Measurements from ENCODE around the gene ESYT3. TPM values are rescaled to one million over a fixed set of nuclear protein-coding genes. Genes with fewer than 3 reads are reported as not detected.
"Not testable (repeated sequence)": the region's sequence is repeated elsewhere in the genome, so short reads cannot be mapped to it uniquely, and the experiment has no call there.

ESYT3 gene
- total RNA-seq, 5 donors from 2014 or later (not counting 1 experiment from before 2014, with no cell fraction given) = 0.10 to 0.20 TPM; not detected in 3

GRCh38 chr3:138494607-138494929, 60.2 kb downstream of the ESYT3 start:
- no peak overlapping the region for H3K27ac ChIP-seq (ENCODE audit: low read length)
- no peak for ATAC-seq (replicated peaks in 1 of 4)
- peaks cover 2% of the 10 kb centered on the region for H3K9me3 ChIP-seq
- H3K4me1 ChIP-seq (ENCODE audit: control insufficient read depth in 1 of 2, extremely low read depth in 1 of 2, insufficient read depth in 2 of 2, low read length in 2 of 2) = no peaks in the 10 kb centered on the region
- DNase-seq = no peak
- Mint-ChIP-seq H3K9me3 (peaks cover 0 to 22% (median 18%) of the 10 kb centered on the region in 3 donors), H3K4me1 (no peaks in the 10 kb centered on the region), H3K27me3 (no peaks in the 10 kb centered on the region), H3K27ac (no peak overlapping the region), H3K36me3 (peaks cover 30% of the 10 kb centered on the region), H3K4me3 (no peak overlapping the region)
- CTCF ChIA-PET = no interaction called here
- POLR2A ChIA-PET = no interaction called here
- no peak overlapping the region for H3K4me3 ChIP-seq (ENCODE audit: control insufficient read depth in 1 of 2, extremely low read depth in 1 of 2, low read length in 1 of 2)
- no peaks in the 10 kb centered on the region for H3K27me3 ChIP-seq (replicated peaks in 1 of 2; ENCODE audit: control insufficient read depth in 2 of 2, extremely low read depth in 1 of 2, insufficient read depth in 2 of 2, low read length in 1 of 2)
- H3K36me3 ChIP-seq (ENCODE audit: control insufficient read depth in 2 of 2, extremely low read depth in 1 of 2, insufficient read depth in 1 of 2, low read length in 1 of 2) = peaks cover 0 to 2% of the 10 kb centered on the region in 2 donors

GRCh38 chr3:138495638-138496037, 61.2 kb downstream of the ESYT3 start:
- DNase-seq; H3K4me3 Mint-ChIP-seq; H3K9me3 ChIP-seq; H3K4me3 ChIP-seq (ENCODE audit: control insufficient read depth in 1 of 2, extremely low read depth in 1 of 2, low read length in 1 of 2); H3K27ac Mint-ChIP-seq; H3K27me3 Mint-ChIP-seq; POLR2A ChIA-PET; H3K27me3 ChIP-seq (replicated peaks in 1 of 2; ENCODE audit: control insufficient read depth in 2 of 2, extremely low read depth in 1 of 2, insufficient read depth in 2 of 2, low read length in 1 of 2); ATAC-seq (replicated peaks in 1 of 4); H3K4me1 ChIP-seq (ENCODE audit: control insufficient read depth in 1 of 2, extremely low read depth in 1 of 2, insufficient read depth in 2 of 2, low read length in 2 of 2); H3K4me1 Mint-ChIP-seq; H3K27ac ChIP-seq (ENCODE audit: low read length); H3K36me3 ChIP-seq (ENCODE audit: control insufficient read depth in 2 of 2, extremely low read depth in 1 of 2, insufficient read depth in 1 of 2, low read length in 1 of 2): not testable (repeated sequence)
- peaks cover 35% of the 10 kb centered on the region for H3K36me3 Mint-ChIP-seq
- 100% methylated on average over 2 of the region's 3 CpGs for WGBS (ENCODE audit: insufficient coverage)
- H3K9me3 Mint-ChIP-seq = peaks cover 0 to 16% (median 12%) of the 10 kb centered on the region in 3 donors
- CTCF ChIA-PET = interaction anchor here in 1 of 2 donors (0.5 kb wide), 1 partner anchor 417 kb away, joined by 3 read pairs; no protein-coding TSS in a partner anchor

- Histone ChIP-seq H3K4me1 (ENCODE audit: control insufficient read depth in 1 of 2, extremely low read depth in 1 of 2, insufficient read depth in 2 of 2, low read length in 2 of 2) (no peaks in the 10 kb centered on the region), H3K36me3 (ENCODE audit: control insufficient read depth in 2 of 2, extremely low read depth in 1 of 2, insufficient read depth in 1 of 2, low read length in 1 of 2) (peaks cover 0 to 2% of the 10 kb centered on the region in 2 donors), H3K4me3 (ENCODE audit: control insufficient read depth in 1 of 2, extremely low read depth in 1 of 2, low read length in 1 of 2) (no peak overlapping the region), H3K27ac (ENCODE audit: low read length) (no peak overlapping the region), H3K27me3 (replicated peaks in 1 of 2; ENCODE audit: control insufficient read depth in 2 of 2, extremely low read depth in 1 of 2, insufficient read depth in 2 of 2, low read length in 1 of 2) (no peaks in the 10 kb centered on the region), H3K9me3 (no peaks in the 10 kb centered on the region)
- Mint-ChIP-seq H3K4me1 (no peaks in the 10 kb centered on the region), H3K27ac (no peak overlapping the region), H3K9me3 (peaks cover 0 to 8% (median 4%) of the 10 kb centered on the region in 3 donors), H3K36me3 (peaks cover 39% of the 10 kb centered on the region), H3K4me3 (no peak overlapping the region), H3K27me3 (no peaks in the 10 kb centered on the region)
- POLR2A ChIA-PET = no interaction called here
- ATAC-seq (replicated peaks in 1 of 4) = no peak
- CTCF ChIA-PET = interaction anchor here in 1 of 2 donors (0.7 kb wide), 1 partner anchor 538 kb away, joined by 7 read pairs; no protein-coding TSS in a partner anchor
- WGBS (ENCODE audit: insufficient coverage) = no CpG with 5 or more reads among the region's 2 CpGs
- no peak for DNase-seq
These were observed 62.0 kb downstream of the ESYT3 start for GRCh38 chr3:138496436-138496835.

GRCh38 chr3:138497021-138497420, 62.6 kb downstream of the ESYT3 start:
- Mint-ChIP-seq H3K36me3 (peaks cover 41% of the 10 kb centered on the region), H3K27me3 (no peaks in the 10 kb centered on the region), H3K4me3 (no peak overlapping the region), H3K9me3 (peaks cover 0 to 5% (median 2%) of the 10 kb centered on the region in 3 donors), H3K4me1 (no peaks in the 10 kb centered on the region), H3K27ac (no peak overlapping the region)
- no peak overlapping the region for H3K4me3 ChIP-seq (ENCODE audit: control insufficient read depth in 1 of 2, extremely low read depth in 1 of 2, low read length in 1 of 2)
- H3K4me1 ChIP-seq (ENCODE audit: control insufficient read depth in 1 of 2, extremely low read depth in 1 of 2, insufficient read depth in 2 of 2, low read length in 2 of 2) = no peaks in the 10 kb centered on the region
- POLR2A ChIA-PET = interaction anchor here in 1 of 2 donors (0.6 kb wide), 1 partner anchor 100 kb away, joined by 5 read pairs; no protein-coding TSS in a partner anchor
- CTCF ChIA-PET = interaction anchor here in 1 of 2 donors (0.7 kb wide), 1 partner anchor 537 kb away, joined by 7 read pairs; no protein-coding TSS in a partner anchor
- DNase-seq (no peak), ATAC-seq (replicated peaks in 1 of 4) (no peak)
- peaks cover 0 to 2% of the 10 kb centered on the region in 2 donors for H3K36me3 ChIP-seq (ENCODE audit: control insufficient read depth in 2 of 2, extremely low read depth in 1 of 2, insufficient read depth in 1 of 2, low read length in 1 of 2)
- H3K9me3 ChIP-seq = no peaks in the 10 kb centered on the region
- no peak overlapping the region for H3K27ac ChIP-seq (ENCODE audit: low read length)
- H3K27me3 ChIP-seq (replicated peaks in 1 of 2; ENCODE audit: control insufficient read depth in 2 of 2, extremely low read depth in 1 of 2, insufficient read depth in 2 of 2, low read length in 1 of 2) = no peaks in the 10 kb centered on the region

- H3K27me3 Mint-ChIP-seq = no peaks in the 10 kb centered on the region
- no peak for DNase-seq
- peaks cover 43% of the 10 kb centered on the region for H3K36me3 Mint-ChIP-seq
- Histone ChIP-seq H3K4me1 (ENCODE audit: control insufficient read depth in 1 of 2, extremely low read depth in 1 of 2, insufficient read depth in 2 of 2, low read length in 2 of 2) (no peaks in the 10 kb centered on the region), H3K4me3 (ENCODE audit: control insufficient read depth in 1 of 2, extremely low read depth in 1 of 2, low read length in 1 of 2) (no peak overlapping the region), H3K27ac (ENCODE audit: low read length) (no peak overlapping the region), H3K36me3 (ENCODE audit: control insufficient read depth in 2 of 2, extremely low read depth in 1 of 2, insufficient read depth in 1 of 2, low read length in 1 of 2) (peaks cover 0 to 2% of the 10 kb centered on the region in 2 donors), H3K27me3 (replicated peaks in 1 of 2; ENCODE audit: control insufficient read depth in 2 of 2, extremely low read depth in 1 of 2, insufficient read depth in 2 of 2, low read length in 1 of 2) (no peaks in the 10 kb centered on the region), H3K9me3 (no peaks in the 10 kb centered on the region)
- H3K4me3 Mint-ChIP-seq = no peak overlapping the region
- no CpG with 5 or more reads among the region's 1 CpG for WGBS (ENCODE audit: insufficient coverage)
- CTCF ChIA-PET = interaction anchor here in 1 of 2 donors (0.5 to 0.7 kb wide), 2 partner anchors 41 to 346 kb away, joined by 3 read pairs; no protein-coding TSS in a partner anchor
- POLR2A ChIA-PET = interaction anchor here in 1 of 2 donors (0.6 kb wide), 1 partner anchor 99 kb away, joined by 5 read pairs; no protein-coding TSS in a partner anchor
- H3K4me1 Mint-ChIP-seq = no peaks in the 10 kb centered on the region
- no peak for ATAC-seq (replicated peaks in 1 of 4)
- no peak overlapping the region for H3K27ac Mint-ChIP-seq
- peaks cover 0 to 4% (median 0%) of the 10 kb centered on the region in 3 donors for H3K9me3 Mint-ChIP-seq
These were observed 63.4 kb downstream of the ESYT3 start for GRCh38 chr3:138497851-138498250.

GRCh38 chr3:138498991-138499390, 64.6 kb downstream of the ESYT3 start:
- H3K4me3 Mint-ChIP-seq = no peak overlapping the region
- CTCF ChIA-PET = no interaction called here
- no peaks in the 10 kb centered on the region for H3K27me3 ChIP-seq (replicated peaks in 1 of 2; ENCODE audit: control insufficient read depth in 2 of 2, extremely low read depth in 1 of 2, insufficient read depth in 2 of 2, low read length in 1 of 2)

GRCh38 chr3:138507524-138507923, 73.1 kb downstream of the ESYT3 start:
- Histone ChIP-seq H3K4me3 (ENCODE audit: control insufficient read depth in 1 of 2, extremely low read depth in 1 of 2, low read length in 1 of 2) (no peak overlapping the region), H3K27ac (ENCODE audit: low read length) (no peak overlapping the region), H3K9me3 (no peaks in the 10 kb centered on the region), H3K36me3 (ENCODE audit: control insufficient read depth in 2 of 2, extremely low read depth in 1 of 2, insufficient read depth in 1 of 2, low read length in 1 of 2) (no peaks in the 10 kb centered on the region), H3K4me1 (ENCODE audit: control insufficient read depth in 1 of 2, extremely low read depth in 1 of 2, insufficient read depth in 2 of 2, low read length in 2 of 2) (no peaks in the 10 kb centered on the region), H3K27me3 (replicated peaks in 1 of 2; ENCODE audit: control insufficient read depth in 2 of 2, extremely low read depth in 1 of 2, insufficient read depth in 2 of 2, low read length in 1 of 2) (no peaks in the 10 kb centered on the region)
- ChIA-PET CTCF (interaction anchor here in 1 of 2 donors (0.6 kb wide), 1 partner anchor 1545 kb away, joined by 3 read pairs; no protein-coding TSS in a partner anchor), POLR2A (no interaction called here)
- no peak for DNase-seq
- peaks cover 42% of the 10 kb centered on the region for H3K36me3 Mint-ChIP-seq
- ATAC-seq (replicated peaks in 1 of 4) = no peak
- H3K4me1 Mint-ChIP-seq = no peaks in the 10 kb centered on the region
- no CpG with 5 or more reads among the region's 3 CpGs for WGBS (ENCODE audit: insufficient coverage)
- no peaks in the 10 kb centered on the region for H3K9me3 Mint-ChIP-seq
- no peak overlapping the region for H3K27ac Mint-ChIP-seq
- no peaks in the 10 kb centered on the region for H3K27me3 Mint-ChIP-seq
- no peak overlapping the region for H3K4me3 Mint-ChIP-seq

More at GRCh38 chr3:138498991-138499390, 64.6 kb downstream of the ESYT3 start:
- H3K9me3 Mint-ChIP-seq = no peaks in the 10 kb centered on the region
- POLR2A ChIA-PET = no interaction called here
- DNase-seq (no peak), ATAC-seq (replicated peaks in 1 of 4) (no peak)
- H3K36me3 ChIP-seq (ENCODE audit: control insufficient read depth in 2 of 2, extremely low read depth in 1 of 2, insufficient read depth in 1 of 2, low read length in 1 of 2) = peaks cover 0 to under 1% of the 10 kb centered on the region in 2 donors
- no peak overlapping the region for H3K27ac ChIP-seq (ENCODE audit: low read length)
- H3K27ac Mint-ChIP-seq = no peak overlapping the region
- no peaks in the 10 kb centered on the region for H3K9me3 ChIP-seq
- H3K4me3 ChIP-seq (ENCODE audit: control insufficient read depth in 1 of 2, extremely low read depth in 1 of 2, low read length in 1 of 2) = no peak overlapping the region
- no peaks in the 10 kb centered on the region for H3K4me1 Mint-ChIP-seq
- no peaks in the 10 kb centered on the region for H3K4me1 ChIP-seq (ENCODE audit: control insufficient read depth in 1 of 2, extremely low read depth in 1 of 2, insufficient read depth in 2 of 2, low read length in 2 of 2)
- H3K36me3 Mint-ChIP-seq = peaks cover 41% of the 10 kb centered on the region
- no peaks in the 10 kb centered on the region for H3K27me3 Mint-ChIP-seq

Data from T-cell (primary cell).